Mucosa of gallbladder (tissue), 1 donor: ENCODE data around the gene BCL2A1. TPM values are rescaled to one million over a fixed set of nuclear protein-coding genes. Genes with fewer than 3 reads are reported as not detected.
"Not testable (repeated sequence)": the region's sequence is repeated elsewhere in the genome, so short reads cannot be mapped to it uniquely, and the experiment has no call there.

Experiments
- DNase-seq: peaks from one replicate; pipeline ENCODE4 v3.0.0-alpha.2; 2020; ENCODE audit warnings: low spot score
- total RNA-seq: library from RNA; stranded (reverse); gene quantifications from one replicate; pipeline ENCODE4 v1.2.1, GENCODE V29; 2021
- donor health status: DM: no; HTN: no; CAD: no.

Gene BCL2A1
- total RNA-seq, 1 donor from 2014 or later: 1.9 TPM

- DNase-seq: no peak
Observed at GRCh38 chr15:79989183-79989582, 18.2 kb upstream of the BCL2A1 start.

- DNase-seq: no peak
Observed at GRCh38 chr15:79988448-79989117, 17.6 kb upstream of the BCL2A1 start.

- no peak for DNase-seq
Observed at GRCh38 chr15:79987969-79988368, 17.0 kb upstream of the BCL2A1 start.

- no peak for DNase-seq
Observed at GRCh38 chr15:79987569-79987955, 16.6 kb upstream of the BCL2A1 start.

GRCh38 chr15:79981831-79982455 is 10.9 kb upstream of the BCL2A1 start:
- DNase-seq: no peak

- DNase-seq: no peak
Observed at GRCh38 chr15:79978655-79979514, 7.9 kb upstream of the BCL2A1 start.

- DNase-seq: no peak
Observed at GRCh38 chr15:79978260-79978654, 7.3 kb upstream of the BCL2A1 start.

- no peak for DNase-seq
Observed at GRCh38 chr15:79977431-79978054, 6.5 kb upstream of the BCL2A1 start.

GRCh38 chr15:79973456-79974195 is 2.6 kb upstream of the BCL2A1 start:
- DNase-seq: no peak

GRCh38 chr15:79972863-79973262 is 1.9 kb upstream of the BCL2A1 start:
- no peak for DNase-seq

GRCh38 chr15:79970181-79970580 is 815 bp downstream of the BCL2A1 start:
- no peak for DNase-seq

GRCh38 chr15:79969146-79969545 is 1.9 kb downstream of the BCL2A1 start:
- no peak for DNase-seq

GRCh38 chr15:79967298-79968182 is 3.5 kb downstream of the BCL2A1 start:
- DNase-seq: no peak

- no peak for DNase-seq
Observed at GRCh38 chr15:79966634-79967297, 4.2 kb downstream of the BCL2A1 start.

GRCh38 chr15:79965846-79966630 is 5.0 kb downstream of the BCL2A1 start:
- no peak for DNase-seq

GRCh38 chr15:79964232-79964805 is 6.7 kb downstream of the BCL2A1 start:
- DNase-seq: no peak

GRCh38 chr15:79962921-79963320 is 8.1 kb downstream of the BCL2A1 start:
- not testable (repeated sequence) for DNase-seq

GRCh38 chr15:79962178-79962577 is 8.8 kb downstream of the BCL2A1 start:
- no peak for DNase-seq
